ENCODE data around the gene SRRT.

DNA sequence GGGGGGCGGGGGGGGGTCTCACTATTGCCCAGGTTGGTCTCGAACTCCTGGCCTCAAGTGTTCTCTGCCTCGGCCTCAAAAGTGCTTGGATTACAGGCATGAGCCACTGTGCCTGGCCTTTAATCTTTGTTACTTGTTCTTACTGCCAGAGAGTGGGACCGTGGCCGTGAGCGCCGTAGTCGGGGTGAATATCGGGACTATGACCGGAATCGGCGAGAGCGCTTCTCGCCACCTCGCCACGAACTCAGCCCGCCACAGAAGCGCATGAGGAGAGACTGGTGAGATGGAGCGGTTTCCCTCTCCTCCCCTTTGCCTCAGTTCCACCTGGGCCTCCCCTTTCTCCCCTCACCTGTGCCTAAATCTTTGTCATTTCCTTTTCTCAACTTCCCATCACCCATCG lies 6.2 kb downstream of the SRRT start:
- TF ChIP-seq CTCF (IDR thresholded peaks at IDR 0.05; ENCODE audit: poor library complexity, severe bottlenecking) (no peak), RAD21 (conservative IDR thresholded peaks at IDR 0.05) (no peak), MXI1 (conservative IDR thresholded peaks at IDR 0.05; ENCODE audit: poor library complexity, severe bottlenecking) (no peak), EZH2 (IDR thresholded peaks at IDR 0.05; ENCODE audit: borderline replicate concordance, insufficient read depth, low read length, poor library complexity, severe bottlenecking) (no peak), TAF1 (IDR thresholded peaks at IDR 0.05; ENCODE audit: low read depth) (no peak), EP300 (conservative IDR thresholded peaks at IDR 0.05; ENCODE audit: poor library complexity, severe bottlenecking) (no peak), REST (IDR thresholded peaks at IDR 0.05; ENCODE audit: borderline replicate concordance) (no peak), POLR2AphosphoS5 (IDR thresholded peaks at IDR 0.05) (no peak), SMC3 (conservative IDR thresholded peaks at IDR 0.05; ENCODE audit: poor library complexity) (no peak)

All from neural cell (in vitro differentiated cells).